Middle frontal gyrus (tissue), 1 donor: Measurements from ENCODE around the gene DPF1.

Experiments used
- DNase-seq: peaks from one replicate; pipeline ENCODE4 v3.0.0-alpha.2; 2015; ENCODE audit warnings: low spot score; ENCODE audit errors: extremely low spot score

The DPF1 gene

GRCh38 chr19:38201731-38202130 is 22.3 kb downstream of the DPF1 start:
- no peak for DNase-seq

GRCh38 chr19:38199340-38199739 is 24.7 kb downstream of the DPF1 start:
- DNase-seq: no peak

GRCh38 chr19:38197937-38198704 is 25.9 kb downstream of the DPF1 start:
- DNase-seq: no peak

- DNase-seq: no peak
Observed at GRCh38 chr19:38196948-38197656, 26.9 kb downstream of the DPF1 start.

- no peak for DNase-seq
Observed at GRCh38 chr19:38196245-38196837, 27.7 kb downstream of the DPF1 start.

- no peak for DNase-seq
Observed at GRCh38 chr19:38195237-38195636, 28.8 kb downstream of the DPF1 start.

GRCh38 chr19:38194061-38194701 is 29.8 kb downstream of the DPF1 start:
- no peak for DNase-seq

GRCh38 chr19:38193445-38193844 is 30.6 kb downstream of the DPF1 start:
- DNase-seq: no peak

- no peak for DNase-seq
Observed at GRCh38 chr19:38191747-38192146, 32.3 kb downstream of the DPF1 start.

GRCh38 chr19:38190793-38191192 is 33.2 kb downstream of the DPF1 start:
- no peak for DNase-seq

- DNase-seq: no peak
Observed at GRCh38 chr19:38190061-38190460, 34.0 kb downstream of the DPF1 start.

- no peak for DNase-seq
Observed at GRCh38 chr19:38185562-38185961, 38.5 kb downstream of the DPF1 start.

- no peak for DNase-seq
Observed at GRCh38 chr19:38184815-38185214, 39.2 kb downstream of the DPF1 start.

- DNase-seq: no peak
Observed at GRCh38 chr19:38183251-38183897, 40.6 kb downstream of the DPF1 start.

GRCh38 chr19:38182536-38183210 is 41.3 kb downstream of the DPF1 start:
- DNase-seq: no peak

GRCh38 chr19:38180071-38180470 is 44.0 kb downstream of the DPF1 start:
- no peak for DNase-seq

- no peak for DNase-seq
Observed at GRCh38 chr19:38175422-38175821, 48.6 kb downstream of the DPF1 start.

GRCh38 chr19:38173291-38174041 is 50.6 kb downstream of the DPF1 start:
- peak; percentile 46 for DNase-seq

GRCh38 chr19:38172001-38172400 is 52.0 kb downstream of the DPF1 start:
- DNase-seq: peak; percentile 40

GRCh38 chr19:38170334-38170733 is 53.7 kb downstream of the DPF1 start:
- no peak for DNase-seq
